Adrenal gland (tissue), 12 donors: ENCODE results near the gene PXDN. TPM values are rescaled to one million over a fixed set of nuclear protein-coding genes. Genes with fewer than 3 reads are reported as not detected.

Source experiments
- DNase-seq, 7 donors: peaks; one replicate each; pipeline ENCODE4 v3.0.0-alpha.2; 2019 to 2020
- H3K27ac ChIP-seq, 5 donors: fragments of 200-600 bp; sonication (generic) in 4 of 5; 1 replicate in 3 of 5; 2 replicates in 2 of 5; pipeline versions ENCODE4 v1.5.1 to v1.8.0; 2016 to 2020; ENCODE audit warnings: mild to moderate bottlenecking in 1 of 5
- H3K27me3 ChIP-seq: fragments of 200-600 bp; 2 replicates; pipeline ENCODE4 v1.8.0; 2021
- H3K36me3 ChIP-seq, 2 donors: fragments of 200-600 bp; replicated peaks in 1 of 2; 1 replicate in 1 of 2; 2 replicates in 1 of 2; pipeline versions ENCODE4 v1.5.1 to v1.8.0; 2018 to 2022
- H3K4me1 ChIP-seq, 2 donors: fragments of 200-600 bp; replicated peaks in 1 of 2; 1 replicate in 1 of 2; 2 replicates in 1 of 2; pipeline versions ENCODE4 v1.5.1 to v1.8.0; 2018 to 2021
- H3K4me3 ChIP-seq, 4 donors: fragments of 200-600 bp; sonication (generic) in 3 of 4; one replicate each; pipeline ENCODE4 v1.5.1; 2016 to 2018
- H3K9me3 ChIP-seq, 3 donors: fragments of 200-600 bp; sonication (generic) in 1 of 3; replicated peaks in 1 of 3; 1 replicate in 2 of 3; 2 replicates in 1 of 3; pipeline versions ENCODE4 v1.5.1 to v1.8.0; 2016 to 2021
- POLR2A ChIP-seq, 2 donors: fragments of 450-650 bp; IDR thresholded peaks; one replicate each; pipeline ENCODE4 v1.6.1; 2017; ENCODE audit warnings: antibody characterized with exemption in 2 of 2, mild to moderate bottlenecking in 2 of 2, moderate library complexity in 1 of 2
- WGBS, 4 donors: extraction: QIAGEN DNeasy Blood & Tissue Kit in 2 of 4; methylation state at CpG; one replicate each; pipeline versions ENCODE4 v1.1.5 to v1.1.7; 2013 to 2017; 5-methylcytosine and 5-hydroxymethylcytosine counted together
- intact Hi-C, 2 donors: fragments of 100-400 bp; cut with DNase I; formaldehyde crosslinking; loops; one replicate each; pipeline versions ENCODE4 v1.14.1 to v1.15.0; 2022 to 2023
- polyA plus RNA-seq, 3 donors: library from polyadenylated mRNA; stranded (reverse); fragments of 200-250 nt in 2 of 3; fragments of 350-450 nt in 1 of 3; fragmentation: Illumina TruSeq in 1 of 3; extraction: RNeasy Lipid Tissue Mini Kit (QIAGEN cat#74804) in 1 of 3; gene quantifications; one replicate each; pipeline ENCODE4 v1.2.3, GENCODE V29; 2013 to 2014
- total RNA-seq, 9 donors: library from RNA; depleted of rRNA in 4 of 9; stranded (reverse); fragments of >200 nt in 4 of 9; fragments of 120-200 nt in 1 of 9; fragmentation: NEBNext Ultra II Directional in 1 of 9; extraction: Animal tissue kit (Norgen Biotek cat#: 25700) in 1 of 9; gene quantifications; one replicate each; pipeline versions ENCODE4 v1.1.0 to v1.2.4, GENCODE V29; 2013 to 2023
- TF ChIP-seq, protein P1 (sequence below), 6 experiments: fragments of 450-650 bp in 4 of 6; fragments of 200-600 bp in 2 of 6; sonication (generic) in 1 of 6; IDR thresholded peaks; 1 replicate in 5 of 6; 2 replicates in 1 of 6; pipeline versions ENCODE4 v1.5.1 to v1.8.0; 2016 to 2021; ENCODE audit warnings: antibody characterized with exemption in 6 of 6, mild to moderate bottlenecking in 2 of 6, moderate library complexity in 1 of 6
- donor health status: healthy with polysubstance abuse.
- donor health status: Bipolar disorder and iron deficiency.
- donor health status: DM: yes; HTN: yes; CAD: no.
- donor health status: DM: no; HTN: no; CAD: no.
- donor health status: DM: no; HTN: no; CAD: no.
- donor health status: DM: yes; HTN: yes; CAD: no.

Gene PXDN
- total and polyA plus RNA-seq, 12 donors = 8.5 to 39.5 (median 22.1) TPM

DNA sequence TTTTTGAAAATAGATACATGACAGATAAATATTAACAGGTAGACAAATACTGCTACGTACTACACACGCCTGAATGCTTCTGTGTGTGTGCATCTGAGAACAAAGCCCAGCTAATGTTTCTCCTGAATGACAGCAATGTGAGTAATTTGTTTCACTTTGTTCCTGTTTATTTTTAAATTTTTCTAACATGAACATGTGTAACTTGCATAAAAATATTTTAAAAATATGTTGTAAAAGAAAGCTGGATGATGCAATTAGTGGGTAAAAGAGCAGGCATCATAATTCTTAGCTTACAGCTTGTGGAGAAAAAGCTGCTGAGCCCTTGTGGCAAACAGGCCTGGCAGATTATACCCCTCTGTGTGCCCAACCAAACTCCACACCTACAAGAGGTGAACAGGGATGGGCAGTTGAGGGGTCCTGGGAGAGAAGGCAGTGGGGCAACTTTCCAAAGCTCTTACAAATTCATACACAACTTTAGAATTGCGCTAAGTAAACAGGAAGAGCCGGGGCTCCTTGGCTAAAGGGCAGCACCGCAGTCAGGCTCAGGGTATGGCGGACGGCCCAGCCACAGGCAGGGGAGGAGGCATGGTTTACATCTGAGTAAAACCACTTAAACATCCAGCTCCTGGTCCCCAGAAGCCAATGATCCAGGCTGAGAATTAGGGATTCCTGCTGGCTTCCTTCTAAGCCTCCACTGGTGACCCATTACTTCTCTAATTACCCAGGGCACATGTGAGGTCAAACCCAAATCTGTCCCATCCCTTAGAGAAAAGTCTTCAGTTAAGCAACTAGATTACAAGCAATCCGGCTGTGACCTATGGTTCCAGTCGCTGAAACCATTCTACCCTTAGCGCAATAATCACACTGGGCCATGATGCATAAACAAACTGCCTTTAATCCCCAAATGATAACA lies 14.0 kb downstream of the PXDN start:
- peak overlapping the region in 3 of 5 donors; percentile 55 to 86 (median 70) for H3K27ac ChIP-seq
- H3K36me3 ChIP-seq = no peaks in the 10 kb centered on the region
- intact Hi-C loops = no loop called here
- no peaks in the 10 kb centered on the region for H3K9me3 ChIP-seq
- 60 to 71% (median 64%) methylated on average over 9 to 10 of the region's 10 CpGs for WGBS, 4 donors
- H3K4me1 ChIP-seq = peaks cover 0 to 13% of the 10 kb centered on the region in 2 donors
- DNase-seq = peak in 1 of 7 donors; percentile 19
- no peak overlapping the region for H3K4me3 ChIP-seq
- H3K27me3 ChIP-seq = no peaks in the 10 kb centered on the region
- no peak for TF ChIP-seq POLR2A (IDR thresholded peaks at IDR 0.05)
- TF ChIP-seq, protein P1, sequence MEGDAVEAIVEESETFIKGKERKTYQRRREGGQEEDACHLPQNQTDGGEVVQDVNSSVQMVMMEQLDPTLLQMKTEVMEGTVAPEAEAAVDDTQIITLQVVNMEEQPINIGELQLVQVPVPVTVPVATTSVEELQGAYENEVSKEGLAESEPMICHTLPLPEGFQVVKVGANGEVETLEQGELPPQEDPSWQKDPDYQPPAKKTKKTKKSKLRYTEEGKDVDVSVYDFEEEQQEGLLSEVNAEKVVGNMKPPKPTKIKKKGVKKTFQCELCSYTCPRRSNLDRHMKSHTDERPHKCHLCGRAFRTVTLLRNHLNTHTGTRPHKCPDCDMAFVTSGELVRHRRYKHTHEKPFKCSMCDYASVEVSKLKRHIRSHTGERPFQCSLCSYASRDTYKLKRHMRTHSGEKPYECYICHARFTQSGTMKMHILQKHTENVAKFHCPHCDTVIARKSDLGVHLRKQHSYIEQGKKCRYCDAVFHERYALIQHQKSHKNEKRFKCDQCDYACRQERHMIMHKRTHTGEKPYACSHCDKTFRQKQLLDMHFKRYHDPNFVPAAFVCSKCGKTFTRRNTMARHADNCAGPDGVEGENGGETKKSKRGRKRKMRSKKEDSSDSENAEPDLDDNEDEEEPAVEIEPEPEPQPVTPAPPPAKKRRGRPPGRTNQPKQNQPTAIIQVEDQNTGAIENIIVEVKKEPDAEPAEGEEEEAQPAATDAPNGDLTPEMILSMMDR (IDR thresholded peaks at IDR 0.05) = no peak

DNA sequence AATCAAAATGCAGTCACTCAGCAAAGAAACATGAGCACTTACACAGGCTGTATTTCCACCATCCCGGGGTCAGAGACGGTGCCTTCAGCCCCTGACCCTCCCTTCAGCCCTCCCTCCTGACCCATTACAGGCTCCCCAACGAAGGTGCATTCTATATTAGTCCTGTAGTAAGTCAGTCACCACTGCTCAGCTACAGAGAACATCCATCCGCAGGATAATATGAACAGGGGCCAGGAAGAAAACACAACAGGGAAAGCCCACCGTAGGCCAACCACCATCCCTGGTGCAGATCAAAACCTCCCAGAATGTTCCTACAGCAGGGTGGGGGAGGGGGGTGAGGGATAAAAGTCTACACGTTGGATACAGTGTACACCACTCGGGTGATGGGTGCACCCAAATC lies 15.1 kb downstream of the PXDN start:
- no peaks in the 10 kb centered on the region for H3K27me3 ChIP-seq
- peak overlapping the region in 1 of 5 donors; percentile 34 for H3K27ac ChIP-seq
- intact Hi-C loops = no loop called here
- TF ChIP-seq, protein P1 (IDR thresholded peaks at IDR 0.05) = no peak
- TF ChIP-seq POLR2A (IDR thresholded peaks at IDR 0.05) = no peak
- 57 to 75% (median 62%) methylated on average over 5 to 7 of the region's 7 CpGs for WGBS, 4 donors
- no peak overlapping the region for H3K4me3 ChIP-seq
- H3K36me3 ChIP-seq = no peaks in the 10 kb centered on the region
- no peaks in the 10 kb centered on the region for H3K9me3 ChIP-seq
- peaks cover 0 to 13% of the 10 kb centered on the region in 2 donors for H3K4me1 ChIP-seq
- peak in 1 of 7 donors; percentile 9 for DNase-seq

DNA sequence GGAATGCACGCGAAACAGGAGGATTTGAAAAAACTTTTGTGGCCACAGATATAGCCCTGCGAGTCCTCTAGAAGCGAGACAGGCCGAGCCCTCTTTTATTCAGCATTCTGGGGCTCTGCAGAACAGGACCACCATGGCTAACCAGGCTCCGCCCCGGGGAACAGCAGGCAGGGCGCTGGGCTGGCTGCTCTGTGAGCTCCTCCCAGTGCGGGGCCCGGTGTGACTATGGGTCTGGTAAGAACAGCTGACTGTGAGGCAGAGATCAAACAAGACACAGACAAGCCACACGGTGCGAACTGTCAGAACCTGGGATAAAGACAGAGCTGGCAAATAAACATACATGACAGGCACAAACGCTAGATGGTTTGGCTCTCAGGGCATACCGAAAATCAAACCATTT lies 15.5 kb downstream of the PXDN start:
- H3K36me3 ChIP-seq = no peaks in the 10 kb centered on the region
- DNase-seq = peak in 2 of 7 donors; percentile 21 to 69
- no peaks in the 10 kb centered on the region for H3K27me3 ChIP-seq
- H3K4me3 ChIP-seq = no peak overlapping the region
- intact Hi-C loops = no loop called here
- H3K27ac ChIP-seq = peak overlapping the region in 1 of 5 donors; percentile 34
- H3K4me1 ChIP-seq = peaks cover 0 to 13% of the 10 kb centered on the region in 2 donors
- no peaks in the 10 kb centered on the region for H3K9me3 ChIP-seq
- TF ChIP-seq, protein P1 (IDR thresholded peaks at IDR 0.05) = no peak
- TF ChIP-seq POLR2A (IDR thresholded peaks at IDR 0.05) = no peak
- 44 to 57% (median 51%) methylated on average over 9 to 14 of the region's 14 CpGs for WGBS, 4 donors

DNA sequence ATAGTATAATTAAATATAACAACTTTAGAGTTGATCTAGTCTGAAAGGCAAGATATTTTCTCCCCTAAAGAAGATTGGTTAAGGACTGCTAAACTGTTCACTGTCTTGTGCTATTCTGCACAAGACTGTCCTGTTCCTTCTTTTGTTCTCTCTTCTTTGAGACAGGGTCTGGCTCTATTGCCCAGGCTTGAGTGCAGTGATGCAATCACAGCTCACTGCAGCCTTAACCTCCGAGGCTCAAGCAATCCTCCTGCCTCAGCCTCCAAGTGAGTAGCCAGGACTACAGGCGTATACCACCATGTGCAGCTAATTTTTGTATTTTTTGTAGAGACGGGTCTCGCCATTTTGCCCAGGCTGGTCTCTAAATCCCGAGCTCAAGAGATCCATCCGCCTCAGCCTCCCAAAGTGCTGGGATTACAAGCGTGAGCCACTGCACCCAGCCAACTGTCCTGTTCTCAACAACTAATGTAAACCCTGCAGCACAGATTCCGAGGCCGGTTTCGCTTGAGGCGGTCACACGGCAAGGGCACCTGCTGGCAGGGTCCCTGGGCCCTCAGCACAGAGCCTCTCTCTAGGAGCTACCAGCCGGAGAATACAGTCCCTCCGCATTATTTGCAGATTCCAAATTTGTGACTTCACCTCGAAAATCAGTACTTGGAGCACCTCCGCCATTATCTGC lies 16.4 kb downstream of the PXDN start:
- Histone ChIP-seq H3K36me3 (no peaks in the 10 kb centered on the region), H3K27me3 (no peaks in the 10 kb centered on the region), H3K4me1 (peaks cover 0 to 13% of the 10 kb centered on the region in 2 donors), H3K4me3 (no peak overlapping the region), H3K27ac (no peak overlapping the region), H3K9me3 (no peaks in the 10 kb centered on the region)
- peak in 2 of 7 donors; percentile 12 to 13 for DNase-seq
- 84 to 91% (median 86%) methylated on average over 14 to 16 of the region's 16 CpGs for whole genome bisulfite sequencing, 4 donors
- intact Hi-C loops = no loop called here
- TF ChIP-seq, protein P1 (IDR thresholded peaks at IDR 0.05) = no peak
- no peak for TF ChIP-seq POLR2A (IDR thresholded peaks at IDR 0.05)
